Left ventricle myocardium inferior (tissue), 1 donor: ENCODE results near the gene UROC1. TPM values are rescaled to one million over a fixed set of nuclear protein-coding genes. Genes with fewer than 3 reads are reported as not detected.

Experiments
- DNase-seq: peaks from one replicate; pipeline ENCODE4 v3.0.0-alpha.2; 2020
- H3K27ac ChIP-seq: fragments of 200-600 bp; replicated peaks from 2 replicates; pipeline ENCODE4 v1.8.0; 2021
- H3K27me3 ChIP-seq: fragments of 200-600 bp; 2 replicates; pipeline ENCODE4 v1.8.0; 2021; ENCODE audit warnings: low read depth
- H3K36me3 ChIP-seq: fragments of 200-600 bp; 2 replicates; pipeline ENCODE4 v1.8.0; 2021
- H3K4me1 ChIP-seq: fragments of 200-600 bp; 2 replicates; pipeline ENCODE4 v1.8.0; 2021
- H3K4me3 ChIP-seq: fragments of 200-600 bp; 2 replicates; pipeline ENCODE4 v1.8.0; 2021; ENCODE audit warnings: mild to moderate bottlenecking, moderate library complexity
- H3K9me3 ChIP-seq: fragments of 200-600 bp; replicated peaks from 2 replicates; pipeline ENCODE4 v1.8.0; 2021
- CTCF ChIP-seq: fragments of 200-600 bp; IDR thresholded peaks from 2 replicates; pipeline ENCODE4 v1.8.0; 2021; ENCODE audit warnings: antibody characterized with exemption, mild to moderate bottlenecking, borderline replicate concordance
- intact Hi-C: fragments of 100-400 bp; cut with micrococcal nuclease; formaldehyde crosslinking; loops from one replicate; pipeline ENCODE4 v1.11.0; 2022
- total RNA-seq: library from RNA; stranded (reverse); fragmentation: NEBNext Ultra II Directional; extraction: Animal tissue kit (Norgen Biotek cat#: 25700); gene quantifications from one replicate; pipeline ENCODE4 v1.2.1, GENCODE V29; 2021
- donor health status: DM: no; HTN: yes; CAD: no; lungs with severe emphysema.

UROC1 gene
- total RNA-seq, 1 donor from 2014 or later: not detected

DNA sequence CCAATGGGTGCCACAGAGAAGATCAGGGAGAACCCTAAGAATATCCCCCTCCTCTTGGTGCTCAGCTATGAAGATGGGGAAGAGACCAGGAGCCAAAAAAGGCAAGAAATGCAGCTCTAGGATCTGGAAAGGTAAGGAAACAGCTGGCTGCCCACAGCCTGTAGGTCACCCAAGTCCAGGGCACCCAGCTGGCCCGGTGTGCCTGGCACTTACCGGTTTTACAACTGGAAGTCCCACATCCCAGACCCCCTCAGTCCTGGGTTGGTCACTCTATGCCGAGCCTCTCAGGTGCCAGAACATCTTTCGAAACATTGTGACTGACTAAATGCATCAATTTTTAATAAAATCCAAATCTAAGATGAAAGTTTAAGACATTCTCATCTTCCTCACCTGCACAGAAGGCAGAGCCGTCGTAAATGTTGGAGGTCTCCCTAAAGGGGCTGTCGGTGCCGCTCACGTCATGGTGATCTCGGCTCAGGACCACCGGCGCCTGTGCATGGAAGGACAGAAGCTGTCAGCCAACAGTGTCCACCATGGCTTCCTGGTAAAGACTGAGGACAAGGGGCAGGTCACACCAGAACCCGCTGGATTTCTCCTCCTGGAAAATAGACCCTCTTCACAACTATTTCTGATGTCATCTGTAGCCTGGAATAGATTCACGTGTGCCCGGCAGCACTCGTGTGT, 28.5 kb downstream of the UROC1 start:
- intact Hi-C loops: no loop called here
- H3K27me3 ChIP-seq: no peaks in the 10 kb centered on the region
- DNase-seq: no peak

DNA sequence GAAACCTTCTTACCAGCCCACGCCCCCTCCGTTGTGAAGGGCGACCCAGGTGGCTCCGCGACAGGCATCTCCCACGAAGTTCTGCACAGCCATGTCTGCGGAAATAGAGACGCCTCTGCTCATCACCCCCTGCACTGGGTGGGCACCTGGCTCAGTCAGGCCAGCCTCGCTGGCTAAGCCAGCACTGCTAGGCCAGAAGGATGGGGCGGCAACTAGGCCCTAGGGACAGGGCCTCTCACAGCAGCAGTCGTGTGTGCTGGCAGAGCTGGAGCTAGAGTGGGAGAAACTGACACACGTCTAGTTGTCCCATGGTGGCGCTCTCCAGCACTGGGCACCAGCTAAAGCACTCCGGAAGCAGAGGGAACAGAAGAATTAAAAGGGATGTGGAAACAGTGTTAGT, 29.4 kb downstream of the UROC1 start:
- intact Hi-C loops: no loop called here
- Histone ChIP-seq H3K27me3 (no peaks in the 10 kb centered on the region), H3K9me3 (no peaks in the 10 kb centered on the region), H3K27ac (no peak overlapping the region), H3K4me3 (no peak overlapping the region), H3K36me3 (no peaks in the 10 kb centered on the region), H3K4me1 (peaks cover 9% of the 10 kb centered on the region)
- TF ChIP-seq CTCF: no peak
- no peak for DNase-seq

More for the DNA sequence above, 28.5 kb downstream of the UROC1 start:
- Histone ChIP-seq H3K27ac (no peak overlapping the region), H3K36me3 (no peaks in the 10 kb centered on the region), H3K9me3 (no peaks in the 10 kb centered on the region), H3K4me1 (peaks cover 9% of the 10 kb centered on the region), H3K4me3 (no peak overlapping the region)
- no peak for TF ChIP-seq CTCF

- H3K36me3 ChIP-seq: no peaks in the 10 kb centered on the region
- no peak for DNase-seq
- peak; percentile 52 for TF ChIP-seq CTCF
- peaks cover 9% of the 10 kb centered on the region for H3K4me1 ChIP-seq
- H3K9me3 ChIP-seq: no peaks in the 10 kb centered on the region
- no peak overlapping the region for H3K4me3 ChIP-seq
- H3K27ac ChIP-seq: peak overlapping the region; percentile 42
- H3K27me3 ChIP-seq: no peaks in the 10 kb centered on the region
- intact Hi-C loops: no loop called here
Measured at GRCh38 chr3:126487151-126487771, 30.3 kb downstream of the UROC1 start.

- Histone ChIP-seq H3K36me3 (no peaks in the 10 kb centered on the region), H3K9me3 (no peaks in the 10 kb centered on the region), H3K4me1 (peaks cover 9% of the 10 kb centered on the region), H3K27me3 (no peaks in the 10 kb centered on the region), H3K4me3 (no peak overlapping the region), H3K27ac (no peak overlapping the region)
- no peak for TF ChIP-seq CTCF
- intact Hi-C loops: no loop called here
- no peak for DNase-seq
Measured at GRCh38 chr3:126486360-126486847, 31.2 kb downstream of the UROC1 start.

DNA sequence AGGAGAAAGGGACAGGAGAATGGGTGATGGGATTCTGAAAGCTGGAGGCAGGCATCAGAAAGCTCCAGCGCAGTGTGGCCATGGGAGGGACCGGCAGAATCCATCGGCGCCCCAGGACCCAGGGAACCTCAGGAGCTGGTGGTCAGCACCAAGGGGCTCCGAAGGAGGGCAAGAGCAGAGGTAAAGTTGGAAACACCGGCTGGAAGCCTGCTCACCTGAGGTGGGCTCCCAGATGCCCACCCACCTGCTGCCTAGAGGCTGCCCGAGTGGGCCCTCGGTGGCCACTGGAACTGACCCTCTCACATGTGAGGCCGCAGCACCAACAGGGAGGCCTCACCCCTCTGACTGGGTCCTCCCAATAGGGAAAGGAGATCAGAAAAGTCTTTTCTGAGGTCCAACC, 31.6 kb downstream of the UROC1 start:
- H3K9me3 ChIP-seq: no peaks in the 10 kb centered on the region
- no peak for TF ChIP-seq CTCF
- no peak overlapping the region for H3K4me3 ChIP-seq
- H3K4me1 ChIP-seq: peaks cover 9% of the 10 kb centered on the region
- DNase-seq: no peak
- H3K27me3 ChIP-seq: no peaks in the 10 kb centered on the region
- intact Hi-C loops: no loop called here
- H3K27ac ChIP-seq: no peak overlapping the region
- H3K36me3 ChIP-seq: no peaks in the 10 kb centered on the region
